Stimulated activated CD8-positive, alpha-beta memory T cell treated with anti-CD3 and anti-CD28 coated beads, Interleukin-7, amount 100 ng/mL, for 48 hours (primary cell): ENCODE results near the gene NDUFA12.

Source experiments
- DNase-seq, 2 donors: peaks; one replicate each; pipeline ENCODE4 v3.0.0-alpha.2; 2020; ENCODE audit warnings: low read depth in 1 of 2; ENCODE audit errors: extremely low read depth in 1 of 2

NDUFA12 gene

DNA sequence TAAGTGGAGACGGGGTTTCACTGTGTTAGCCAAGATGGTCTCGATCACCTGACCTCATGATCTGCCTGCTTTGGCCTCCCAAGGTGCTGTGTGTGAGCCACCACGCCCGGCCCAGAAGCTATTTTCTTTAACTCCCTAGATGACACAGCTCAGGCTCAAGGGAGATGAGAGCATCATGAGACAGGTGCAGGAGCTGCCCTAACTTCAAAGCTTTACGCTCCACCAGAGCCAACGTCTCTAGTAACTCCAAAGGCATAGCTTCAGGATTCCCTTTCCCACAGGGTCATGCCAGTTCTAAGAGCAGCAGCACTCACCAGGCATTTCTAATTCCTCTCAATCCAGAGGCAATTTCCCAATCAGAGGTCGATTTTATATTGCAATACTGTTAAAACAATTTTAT lies 21.0 kb downstream of the NDUFA12 start:
- no peak for DNase-seq

- DNase-seq: no peak
Measured at GRCh38 chr12:94980577-94980976, 22.9 kb downstream of the NDUFA12 start.

DNA sequence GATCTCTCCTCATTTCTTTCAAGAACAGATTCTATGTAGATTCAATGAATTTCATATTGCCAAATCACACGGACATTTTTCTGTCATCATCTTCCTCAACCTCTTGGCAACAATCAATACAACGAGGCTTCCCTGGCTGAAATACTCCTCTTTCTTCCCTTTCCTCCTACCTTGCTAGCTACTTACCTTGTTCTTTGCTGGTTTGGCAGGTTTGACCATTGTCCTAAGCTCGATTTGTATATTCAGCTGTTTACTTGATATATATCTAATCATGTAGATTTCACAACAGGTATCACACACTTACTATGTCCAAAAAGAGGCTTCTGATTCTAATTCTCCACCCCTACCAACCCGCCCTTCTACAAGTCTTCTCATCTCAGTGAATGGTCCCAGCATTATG lies 23.6 kb downstream of the NDUFA12 start:
- DNase-seq: no peak

DNA sequence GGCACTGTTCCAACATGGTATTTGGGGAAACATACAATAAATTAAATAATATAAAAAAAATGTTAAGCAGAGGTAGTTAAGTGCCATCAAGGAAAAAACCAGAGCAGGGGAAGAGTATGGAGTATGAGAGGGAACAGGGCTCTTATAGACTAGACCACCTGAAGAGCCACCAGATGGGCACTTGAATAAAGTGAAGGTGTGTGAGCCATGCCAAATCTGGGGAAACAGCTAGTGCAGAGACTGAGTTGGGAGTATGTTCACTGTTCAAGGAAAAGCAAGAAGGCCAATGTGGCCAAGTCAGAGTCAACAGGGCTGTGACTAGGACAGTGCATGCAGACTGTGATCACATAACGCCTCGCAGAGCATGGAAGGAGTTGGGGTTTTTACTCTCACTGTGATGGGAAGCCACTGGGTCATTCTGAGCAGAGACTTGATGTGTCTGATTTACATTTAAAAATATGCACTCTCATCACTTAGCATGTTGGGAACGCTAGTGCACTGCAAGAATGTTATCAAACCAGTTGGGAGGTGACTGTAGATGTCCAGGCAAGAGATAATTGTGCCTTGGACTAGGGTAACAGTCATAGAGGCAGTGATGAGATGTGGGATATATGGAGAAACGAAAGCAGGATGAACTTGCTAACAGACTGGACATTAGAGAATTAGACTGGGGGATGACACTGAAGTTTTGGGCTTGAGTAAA lies 25.6 kb downstream of the NDUFA12 start:
- no peak for DNase-seq

GRCh38 chr12:94973221-94973620 lies 30.3 kb downstream of the NDUFA12 start:
- no peak for DNase-seq

DNA sequence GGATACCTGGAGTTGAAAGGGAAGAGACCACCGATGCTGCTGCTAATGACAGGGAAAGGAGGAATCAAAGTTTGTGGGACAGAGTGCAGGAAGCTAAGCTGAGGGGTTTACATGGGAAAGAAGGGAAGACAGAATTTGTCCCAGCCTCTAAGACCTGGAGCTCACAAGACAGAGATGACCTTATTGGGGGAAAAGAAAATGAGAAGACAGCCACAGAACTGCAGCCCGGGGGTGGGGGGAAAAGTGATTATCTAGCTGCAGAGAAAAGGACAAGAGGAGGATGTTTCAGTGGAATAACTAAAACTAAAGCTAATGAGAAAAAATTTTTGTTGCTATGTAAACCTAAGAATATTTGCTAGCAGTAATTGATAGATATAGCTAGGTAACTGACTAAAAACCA lies 30.7 kb downstream of the NDUFA12 start:
- no peak for DNase-seq

DNA sequence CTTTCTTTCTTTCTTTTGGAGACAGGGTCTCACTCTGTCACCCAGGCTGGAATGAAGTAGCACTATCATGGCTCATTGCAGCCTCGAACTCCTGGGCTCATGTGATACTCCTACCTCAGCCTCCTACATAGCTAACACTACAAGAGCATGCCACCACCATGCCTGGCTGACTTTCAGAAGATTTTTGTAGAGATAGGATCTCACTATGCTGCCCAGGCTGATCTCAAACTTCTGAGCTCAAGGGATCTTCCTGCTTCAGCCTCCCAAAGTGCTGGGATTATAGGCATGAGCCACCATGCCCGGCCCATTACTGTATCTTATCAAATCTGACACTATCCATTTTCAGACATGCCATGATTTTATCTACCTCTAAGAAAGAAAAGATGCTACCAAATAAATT lies 31.6 kb downstream of the NDUFA12 start:
- no peak for DNase-seq

DNA sequence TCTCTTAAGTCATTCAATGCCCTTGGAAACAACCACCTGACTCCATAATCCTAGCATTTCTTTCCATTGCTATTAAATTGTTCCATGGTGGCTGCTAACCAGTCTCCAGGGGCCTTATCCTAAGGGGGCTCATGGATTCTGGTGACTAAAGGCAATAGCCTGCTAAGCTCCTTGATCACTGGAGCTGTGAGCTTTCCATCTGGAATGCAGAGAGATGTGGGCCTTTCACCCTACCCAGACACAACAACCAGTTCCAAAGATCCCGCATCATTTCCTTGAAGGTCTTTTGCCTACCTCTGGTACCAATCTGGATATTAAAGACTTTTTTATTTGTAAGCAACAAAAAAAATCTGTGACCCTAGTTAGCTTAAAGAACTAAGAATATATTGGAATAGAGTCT lies 32.9 kb downstream of the NDUFA12 start:
- DNase-seq: no peak

DNA sequence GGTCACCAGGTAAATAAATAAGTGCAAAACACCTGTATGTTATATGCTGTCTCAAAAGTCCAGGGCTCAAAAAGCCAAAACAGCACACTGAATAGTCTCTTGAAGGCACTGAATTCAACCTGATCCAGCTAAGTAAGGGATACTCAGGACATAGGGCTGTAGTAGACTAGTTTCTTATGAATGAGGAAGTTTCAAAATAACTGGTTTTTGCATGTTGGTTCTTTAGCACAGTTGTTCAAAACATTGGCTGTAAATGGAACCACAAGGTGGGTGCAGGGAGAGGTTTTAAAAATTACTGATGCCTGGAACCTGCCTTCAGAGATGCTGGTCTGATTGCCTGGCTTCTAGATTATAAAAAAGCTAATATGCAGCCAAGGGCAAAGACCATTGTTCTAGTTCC lies 34.1 kb downstream of the NDUFA12 start:
- DNase-seq: no peak

- no peak for DNase-seq
Measured at GRCh38 chr12:94965982-94966630, 37.4 kb downstream of the NDUFA12 start.

DNA sequence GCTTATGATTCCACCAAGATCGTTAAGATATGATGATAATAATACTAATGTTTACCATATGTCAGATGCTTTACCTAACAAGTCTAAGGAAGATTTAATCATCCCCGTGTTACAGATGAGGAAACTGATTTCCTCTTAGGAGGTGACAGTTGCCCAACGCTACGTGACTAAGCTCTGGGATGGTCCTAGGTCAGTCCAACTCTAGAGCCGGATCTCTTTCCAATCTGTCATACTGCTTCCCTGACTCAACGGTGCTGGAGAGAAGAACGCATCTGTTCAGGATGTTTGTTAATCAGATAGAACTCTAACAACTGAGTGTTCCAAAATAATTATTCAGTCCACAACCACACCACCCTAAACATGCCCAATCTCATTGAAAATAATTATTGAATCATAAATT lies 39.8 kb downstream of the NDUFA12 start:
- DNase-seq: no peak

DNA sequence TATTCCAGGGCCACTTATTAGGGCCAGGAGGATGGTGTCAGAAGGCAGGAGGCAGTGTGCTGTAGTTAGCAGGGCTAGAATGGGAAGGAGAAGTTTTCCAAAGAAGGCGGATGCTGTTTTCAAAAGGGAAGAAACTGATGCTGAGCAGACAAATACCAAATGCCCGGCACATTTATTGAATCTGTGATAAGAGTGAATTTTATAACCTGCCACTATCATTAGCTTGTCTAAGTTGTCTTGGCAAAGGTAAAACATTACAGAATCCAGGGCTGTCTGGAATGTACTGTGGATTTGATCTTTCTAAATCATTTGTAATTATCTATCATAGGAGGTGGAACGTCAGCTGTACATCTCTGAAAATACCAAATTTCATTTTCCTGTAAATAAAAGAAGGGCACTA lies 40.8 kb downstream of the NDUFA12 start:
- DNase-seq: no peak

DNA sequence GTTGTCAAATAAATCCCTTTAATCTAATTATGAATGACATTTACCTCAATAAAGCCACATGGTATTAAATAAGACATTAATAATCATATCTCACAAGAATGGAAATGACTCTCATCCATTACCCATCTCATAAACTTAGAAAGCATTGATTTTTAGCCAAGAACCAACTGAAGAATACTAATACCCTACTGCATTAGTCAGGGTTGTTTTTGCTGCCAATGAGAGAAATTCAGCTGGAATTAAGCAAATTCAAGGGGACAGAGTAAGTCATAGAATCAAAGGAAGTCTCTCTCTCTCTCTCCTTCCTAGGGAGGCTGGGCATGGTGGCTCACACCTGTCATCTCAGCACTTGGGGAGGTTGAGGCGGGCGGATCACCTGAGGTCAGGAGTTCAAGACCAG lies 41.6 kb downstream of the NDUFA12 start:
- DNase-seq: no peak

DNA sequence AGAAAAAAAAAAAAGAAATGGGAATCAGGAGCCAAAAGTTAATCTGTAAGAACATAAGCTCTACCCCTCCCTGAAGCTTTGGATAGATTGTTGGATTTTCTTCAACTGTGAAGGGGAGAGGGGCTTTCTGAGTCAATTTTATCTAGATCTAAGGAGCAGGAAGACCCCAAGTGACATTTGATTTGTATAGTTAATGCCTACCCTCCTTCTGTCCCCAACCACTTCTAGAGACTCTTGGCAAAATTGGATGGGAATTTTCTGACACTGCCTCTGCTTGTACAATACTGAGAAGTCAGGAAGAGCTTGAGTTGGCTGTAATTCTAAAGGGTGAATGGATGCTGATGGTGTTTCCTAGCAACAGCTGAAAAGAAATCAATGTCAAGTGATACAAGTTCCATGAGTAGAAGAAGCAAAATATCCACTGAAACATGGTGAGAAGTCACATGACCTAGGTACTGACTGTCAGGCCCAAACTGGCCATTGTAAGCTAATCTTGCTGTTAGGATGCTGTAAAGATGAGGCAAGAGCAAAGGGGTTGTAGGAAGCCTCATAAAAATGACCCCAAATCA lies 42.2 kb downstream of the NDUFA12 start:
- DNase-seq: no peak

DNA sequence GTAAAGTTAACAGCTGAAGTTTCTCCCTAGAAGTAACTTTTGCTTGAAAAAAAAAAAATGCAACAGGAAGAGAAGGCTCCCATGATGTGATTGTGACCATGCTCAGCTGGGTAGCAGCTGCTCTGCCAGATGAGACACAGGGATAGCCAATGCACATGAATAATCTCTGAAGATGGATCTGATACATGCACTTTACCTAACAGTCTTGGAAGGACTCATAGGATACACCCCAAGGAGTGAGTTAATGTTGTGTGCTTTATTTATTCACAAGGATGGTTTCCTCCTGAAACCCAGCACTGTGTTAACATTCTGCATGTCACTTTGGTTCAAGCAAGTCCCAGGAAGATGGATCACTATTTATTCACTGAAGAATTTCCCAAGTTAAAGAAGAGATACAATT lies 46.5 kb downstream of the NDUFA12 start:
- no peak for DNase-seq

DNA sequence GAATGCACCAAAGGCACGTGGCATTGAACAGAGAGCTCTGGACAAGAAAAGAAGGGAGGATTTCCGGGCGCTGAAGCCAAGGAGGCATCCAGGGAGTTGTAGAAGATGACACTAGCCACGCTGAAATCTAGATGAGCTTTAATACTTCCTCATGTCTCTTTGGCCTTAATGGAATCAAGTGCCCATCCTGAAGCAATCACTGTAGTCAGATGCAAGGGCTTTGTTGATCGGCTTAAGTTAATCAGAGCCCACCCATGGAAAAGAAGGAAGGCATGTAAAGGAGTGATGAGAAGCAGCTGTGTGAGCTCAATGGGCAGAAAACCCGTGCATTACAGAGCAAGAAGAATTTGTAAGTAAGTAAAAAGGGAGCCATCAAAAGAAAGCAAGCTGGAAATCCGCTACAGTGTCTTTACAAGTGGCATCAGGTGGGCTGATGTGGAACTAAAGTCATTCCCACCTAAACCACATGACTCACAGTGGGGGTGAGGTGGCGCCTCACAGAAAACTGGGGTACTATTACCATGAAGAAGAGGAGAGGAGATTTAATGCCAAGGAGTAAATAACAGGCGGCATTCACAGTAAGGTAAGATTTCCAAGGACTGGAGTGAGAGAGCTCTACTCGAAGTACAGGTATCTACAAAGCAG lies 48.4 kb downstream of the NDUFA12 start:
- DNase-seq: peak in 1 of 2 donors; percentile 4

DNA sequence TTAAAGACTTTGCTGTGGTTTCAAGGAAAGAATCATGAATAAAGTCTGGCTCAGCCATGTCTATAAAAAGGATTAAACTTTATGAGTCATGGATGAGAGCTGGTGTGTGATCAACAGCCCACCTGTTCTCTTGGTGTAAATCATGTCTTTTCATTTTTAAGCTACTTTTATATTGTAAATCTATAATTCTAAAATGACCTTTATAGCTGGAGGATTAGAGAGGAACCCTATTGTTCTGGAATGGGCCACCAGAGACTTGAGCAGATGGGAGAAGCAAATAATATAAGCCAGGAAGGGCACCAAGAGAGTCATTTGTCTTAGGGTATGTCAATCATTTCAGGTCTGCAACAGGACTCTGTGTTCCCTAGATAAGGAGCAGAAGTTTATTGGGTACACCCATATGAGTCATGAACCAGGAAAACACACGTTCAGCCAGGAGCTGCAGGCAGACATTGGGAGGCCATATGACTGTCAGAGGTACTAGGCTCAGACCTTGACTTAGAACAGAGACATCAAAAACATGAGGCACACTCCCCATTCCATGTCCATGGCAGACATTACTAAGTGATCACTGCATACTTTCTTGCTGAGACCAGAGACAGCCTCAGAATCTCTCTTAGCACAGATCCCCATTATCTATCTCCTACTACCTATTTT lies 49.3 kb downstream of the NDUFA12 start:
- no peak for DNase-seq

DNA sequence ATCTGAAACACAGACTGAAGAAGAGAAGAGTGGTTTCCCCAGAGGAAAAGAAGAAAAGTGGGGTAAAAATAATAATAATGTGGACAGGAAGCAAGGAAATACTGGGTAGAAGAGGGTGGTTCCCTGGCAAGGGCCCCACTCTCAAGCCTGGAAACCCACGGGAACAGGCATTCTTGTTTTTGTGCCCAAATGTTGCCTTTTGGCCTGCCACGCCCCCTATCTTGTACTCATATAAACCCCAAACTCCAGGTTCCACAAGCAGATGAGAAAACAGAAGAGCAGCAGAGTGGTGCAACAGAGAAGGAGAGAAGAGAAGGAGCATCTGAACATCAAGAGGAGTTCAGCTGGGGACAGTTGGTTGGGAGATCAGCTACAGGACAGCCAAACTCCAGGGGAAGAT lies 51.2 kb downstream of the NDUFA12 start:
- DNase-seq: no peak

- DNase-seq: no peak
Measured at GRCh38 chr12:94951071-94951934, 52.2 kb downstream of the NDUFA12 start.

DNA sequence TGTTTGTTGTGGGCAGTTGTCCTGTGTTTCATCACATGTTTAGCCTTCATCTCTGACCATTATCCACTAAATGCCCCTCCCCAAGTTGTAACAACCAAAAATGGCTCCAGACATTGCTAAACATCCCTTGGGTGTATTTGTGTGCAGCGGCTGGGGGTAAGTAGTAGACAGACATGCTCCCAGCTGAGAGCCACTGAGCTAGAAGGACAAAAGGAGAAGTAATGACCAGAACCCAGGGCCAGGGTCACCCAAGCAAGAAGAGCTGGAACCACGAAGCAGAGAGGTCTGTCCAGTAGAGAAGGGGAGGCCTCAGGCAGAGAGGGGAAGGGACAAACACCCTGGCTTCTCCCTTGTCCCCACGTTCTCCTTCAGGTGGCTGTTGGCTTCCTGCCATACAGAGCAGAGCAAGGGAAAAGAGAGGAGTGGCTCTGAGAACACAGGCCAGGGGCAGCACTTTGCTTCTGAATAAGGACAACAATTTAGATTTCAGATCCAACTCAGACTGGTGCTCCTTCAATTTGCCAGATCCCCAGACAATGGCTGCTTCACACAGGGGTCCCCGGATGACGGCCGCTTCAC lies 55.2 kb downstream of the NDUFA12 start:
- no peak for DNase-seq
